KMS-11 (cell line): ENCODE results near the gene CREB3L4.

Source experiments
- H2AFZ ChIP-seq: fragments of 200-600 bp; sonication (generic); 2 replicates; pipeline ENCODE4 v1.6.1; 2016; ENCODE audit warnings: antibody characterized with exemption, mixed run types, low read depth
- H3K27ac ChIP-seq: fragments of 200-600 bp; sonication (generic); 2 replicates; pipeline ENCODE4 v1.6.1; 2016; ENCODE audit warnings: mild to moderate bottlenecking, mixed run types
- H3K27me3 ChIP-seq: fragments of 200-600 bp; sonication (generic); 2 replicates; pipeline ENCODE4 v1.6.1; 2017; ENCODE audit warnings: mild to moderate bottlenecking, low read depth, mixed run types, moderate library complexity; ENCODE audit not compliant: insufficient read depth
- H3K36me3 ChIP-seq: fragments of 200-600 bp; sonication (generic); 2 replicates; pipeline ENCODE4 v1.6.1; 2017; ENCODE audit warnings: mild to moderate bottlenecking, mixed run types; ENCODE audit not compliant: insufficient read depth
- H3K4me1 ChIP-seq: fragments of 200-600 bp; sonication (generic); 2 replicates; pipeline ENCODE4 v1.6.1; 2016; ENCODE audit warnings: mild to moderate bottlenecking, low read depth, mixed run types; ENCODE audit not compliant: poor library complexity, severe bottlenecking
- H3K4me2 ChIP-seq: fragments of 200-600 bp; sonication (generic); 2 replicates; pipeline ENCODE4 v1.7.0; 2016; ENCODE audit warnings: mild to moderate bottlenecking, mixed run types
- H3K4me3 ChIP-seq: fragments of 200-600 bp; sonication (generic); IDR thresholded peaks from 2 replicates; pipeline ENCODE4 v1.6.1; 2017; ENCODE audit warnings: low read depth, low read length, mixed read lengths; ENCODE audit not compliant: insufficient read depth
- H3K79me2 ChIP-seq: fragments of 200-600 bp; sonication (generic); 2 replicates; pipeline ENCODE4 v1.6.1; 2016; ENCODE audit warnings: low read depth, mixed run types; ENCODE audit not compliant: insufficient read depth
- H3K9ac ChIP-seq: fragments of 200-600 bp; sonication (generic); 2 replicates; pipeline ENCODE4 v1.6.1; 2016; ENCODE audit warnings: mild to moderate bottlenecking, mixed run types
- H4K20me1 ChIP-seq: fragments of 200-600 bp; sonication (generic); 2 replicates; pipeline ENCODE4 v1.6.1; 2016; ENCODE audit warnings: mild to moderate bottlenecking, mixed run types; ENCODE audit not compliant: insufficient read depth
- CTCF ChIP-seq: fragments of 200-600 bp; sonication (generic); conservative IDR thresholded peaks from 2 replicates; pipeline ENCODE4 v1.6.1; 2017; ENCODE audit warnings: low read depth, mild to moderate bottlenecking, antibody characterized with exemption, low read length, moderate library complexity, mixed read lengths

Gene CREB3L4

GRCh38 chr1:154019269-154019668 lies 51.6 kb downstream of the CREB3L4 start:
- Histone ChIP-seq H3K27me3 (no peaks in the 10 kb centered on the region), H4K20me1 (no peaks in the 10 kb centered on the region), H3K4me2 (no peak overlapping the region), H3K4me3 (no peak overlapping the region), H2AFZ (no peak overlapping the region), H3K27ac (no peak overlapping the region), H3K9ac (no peak overlapping the region), H3K4me1 (peaks cover 4% of the 10 kb centered on the region), H3K79me2 (no peaks in the 10 kb centered on the region), H3K36me3 (no peaks in the 10 kb centered on the region)
- no peak for TF ChIP-seq CTCF

- Histone ChIP-seq H3K79me2 (no peaks in the 10 kb centered on the region), H3K36me3 (no peaks in the 10 kb centered on the region)
- no peak for TF ChIP-seq CTCF
Observed at GRCh38 chr1:154019940-154020339, 52.2 kb downstream of the CREB3L4 start.

More at GRCh38 chr1:154019940-154020339, 52.2 kb downstream of the CREB3L4 start:
- no peaks in the 10 kb centered on the region for H4K20me1 ChIP-seq
- H3K27me3 ChIP-seq: no peaks in the 10 kb centered on the region
- H3K4me2 ChIP-seq: no peak overlapping the region
- no peak overlapping the region for H3K27ac ChIP-seq
- H3K4me3 ChIP-seq: no peak overlapping the region
- no peaks in the 10 kb centered on the region for H3K4me1 ChIP-seq
- H2AFZ ChIP-seq: no peak overlapping the region
- no peak overlapping the region for H3K9ac ChIP-seq
